H1 (cell line): ENCODE measurements around the gene EMP3. TPM values are rescaled to one million over a fixed set of nuclear protein-coding genes. Genes with fewer than 3 reads are reported as not detected.

Source experiments
- CTCF ChIA-PET: fragments of 300-600 bp; sonication (Branson Sonifier 250); formaldehyde crosslinking; loops from one replicate; lab custom pipeline; 2021; ENCODE audit not compliant: partially characterized antibody; lab: Charles Lee
- POLR2A ChIA-PET: fragments of 300-600 bp; sonication (Branson Sonifier 250); formaldehyde crosslinking; loops from one replicate; lab custom pipeline; 2021; ENCODE audit warnings: inconsistent platforms; ENCODE audit not compliant: partially characterized antibody; lab: Charles Lee
- DNase-seq, 2 experiments: peaks; one replicate each; pipeline versions ENCODE4 v3.0.0 to v3.0.0-alpha.2; 2010 to 2022; ENCODE audit warnings: low spot score in 2 of 2, low read depth in 1 of 2, mixed read lengths in 1 of 2
- FAIRE-seq: peaks from 2 replicates; lab custom pipeline; 2011; peaks lifted over from hg19 to GRCh38; lab: Jason Lieb, UNC
- H2AFZ ChIP-seq: 2 replicates; pipeline ENCODE4 v1.8.1; 2012; ENCODE audit warnings: low read length, inconsistent platforms
- H2AK5ac ChIP-seq: 2 replicates; pipeline ENCODE4 v1.6.1; 2013; ENCODE audit warnings: low read depth, low read length
- H2BK120ac ChIP-seq: replicated peaks from 2 replicates; pipeline ENCODE3; 2013; ENCODE audit warnings: low read depth, low read length, inconsistent platforms
- H2BK12ac ChIP-seq: 2 replicates; pipeline ENCODE4 v1.6.1; 2013; ENCODE audit warnings: low read depth, low read length
- H2BK15ac ChIP-seq: 2 replicates; pipeline ENCODE4 v1.6.1; 2013; ENCODE audit warnings: low read length
- H2BK20ac ChIP-seq: 2 replicates; pipeline ENCODE4 v1.6.1; 2013; ENCODE audit warnings: low read length
- H2BK5ac ChIP-seq: 2 replicates; pipeline ENCODE4 v1.6.1; 2013; ENCODE audit warnings: low read depth, low read length
- H3K14ac ChIP-seq: 2 replicates; pipeline ENCODE4 v1.6.1; 2013; ENCODE audit warnings: inconsistent platforms; ENCODE audit not compliant: insufficient read length
- H3K18ac ChIP-seq: 2 replicates; pipeline ENCODE4 v1.6.1; 2013; ENCODE audit warnings: low read length; ENCODE audit errors: extremely low read depth
- H3K23ac ChIP-seq: 2 replicates; pipeline ENCODE4 v1.6.1; 2013; ENCODE audit warnings: inconsistent platforms; ENCODE audit not compliant: insufficient read length
- H3K23me2 ChIP-seq: 2 replicates; pipeline ENCODE4 v1.6.1; 2013; ENCODE audit warnings: low read depth, low read length
- H3K27ac ChIP-seq: 2 replicates; pipeline ENCODE4 v1.6.1; 2011; ENCODE audit warnings: low read depth, low read length, inconsistent platforms
- H3K27me3 ChIP-seq, 4 experiments: replicated peaks in 1 of 4; 1 replicate in 1 of 4; 2 replicates in 3 of 4; pipeline versions ENCODE4 v1.6.1 to v1.8.1; 2011 to 2013; ENCODE audit warnings: low read length in 3 of 4, mild to moderate bottlenecking in 3 of 4, inconsistent platforms in 2 of 4, mixed read lengths in 2 of 4, moderate library complexity in 1 of 4; ENCODE audit not compliant: control insufficient read depth in 3 of 4, insufficient read depth in 3 of 4; ENCODE audit errors: extremely low read depth in 1 of 4
- H3K36me3 ChIP-seq, 4 experiments: 2 replicates each; pipeline versions ENCODE4 v1.6.1 to v1.8.1; 2011 to 2013; ENCODE audit warnings: mild to moderate bottlenecking in 4 of 4, low read length in 3 of 4, moderate library complexity in 2 of 4, control low read depth in 1 of 4, inconsistent platforms in 1 of 4; ENCODE audit not compliant: insufficient read depth in 4 of 4, control insufficient read depth in 2 of 4
- H3K4ac ChIP-seq: replicated peaks from 2 replicates; pipeline ENCODE3; 2013; ENCODE audit warnings: low read length, low read depth, mixed read lengths, inconsistent platforms; ENCODE audit not compliant: insufficient read length
- H3K4me1 ChIP-seq, 4 experiments: replicated peaks in 1 of 4; 1 replicate in 1 of 4; 2 replicates in 3 of 4; pipeline versions ENCODE4 v1.6.1 to v1.8.1; 2011 to 2013; ENCODE audit warnings: low read length in 3 of 4, inconsistent platforms in 2 of 4, mixed read lengths in 1 of 4; ENCODE audit not compliant: insufficient read depth in 4 of 4, control insufficient read depth in 3 of 4
- H3K4me2 ChIP-seq, 2 experiments: 2 replicates each; pipeline versions ENCODE4 v1.6.1 to v1.8.1; 2011 to 2013; ENCODE audit warnings: low read depth in 2 of 2, low read length in 2 of 2, control low read depth in 1 of 2, inconsistent platforms in 1 of 2, mild to moderate bottlenecking in 1 of 2; ENCODE audit not compliant: insufficient read depth in 1 of 2
- H3K4me3 ChIP-seq, 4 experiments: fragments of 200-600, 300-600 bp in 1 of 4; sonication (generic), shearing (Covaris generic), sonication (Bioruptor Twin) in 1 of 4; 2 replicates each; pipeline versions ENCODE4 v1.5.1 to v1.8.1; 2011 to 2016; ENCODE audit warnings: low read length in 4 of 4, low read depth in 3 of 4, control low read depth in 2 of 4, inconsistent platforms in 2 of 4, mild to moderate bottlenecking in 2 of 4, mixed read lengths in 1 of 4, moderate library complexity in 1 of 4; ENCODE audit not compliant: insufficient read depth in 2 of 4; ENCODE audit errors: extremely low read depth in 1 of 4
- H3K56ac ChIP-seq: replicated peaks from 2 replicates; pipeline ENCODE3; 2013; ENCODE audit warnings: low read depth, mild to moderate bottlenecking, mixed read lengths, low read length, inconsistent platforms; ENCODE audit not compliant: insufficient read length
- H3K79me1 ChIP-seq: 2 replicates; pipeline ENCODE4 v1.6.1; 2013; ENCODE audit warnings: low read depth, low read length, control low read depth
- H3K79me2 ChIP-seq, 2 experiments: 2 replicates each; pipeline versions ENCODE4 v1.6.1 to v1.8.1; 2012 to 2013; ENCODE audit warnings: low read length in 2 of 2, mild to moderate bottlenecking in 2 of 2, inconsistent platforms in 1 of 2; ENCODE audit not compliant: insufficient read depth in 2 of 2, control insufficient read depth in 1 of 2
- H3K9ac ChIP-seq, 4 experiments: replicated peaks in 1 of 4; 1 replicate in 1 of 4; 2 replicates in 3 of 4; pipeline versions ENCODE4 v1.6.1 to v1.8.1; 2011 to 2013; ENCODE audit warnings: low read depth in 3 of 4, low read length in 3 of 4, control low read depth in 2 of 4, mild to moderate bottlenecking in 2 of 4, moderate library complexity in 2 of 4, inconsistent platforms in 1 of 4; ENCODE audit errors: extremely low read depth in 1 of 4
- H3K9me3 ChIP-seq, 2 experiments: 2 replicates each; pipeline versions ENCODE4 v1.6.1 to v1.8.1; 2012 to 2013; ENCODE audit warnings: mild to moderate bottlenecking in 2 of 2, moderate library complexity in 2 of 2, control low read depth in 1 of 2, inconsistent platforms in 1 of 2, low read depth in 1 of 2, low read length in 1 of 2, mixed read lengths in 1 of 2; ENCODE audit not compliant: insufficient read depth in 2 of 2
- H4K20me1 ChIP-seq, 2 experiments: replicated peaks in 1 of 2; 2 replicates each; pipeline versions ENCODE3 to v1.8.1; 2011 to 2013; ENCODE audit warnings: inconsistent platforms in 2 of 2, low read length in 2 of 2, mild to moderate bottlenecking in 1 of 2; ENCODE audit not compliant: insufficient read depth in 2 of 2, control insufficient read depth in 1 of 2
- H4K5ac ChIP-seq: 2 replicates; pipeline ENCODE4 v1.6.1; 2013; ENCODE audit warnings: low read length, low read depth, mixed read lengths, inconsistent platforms; ENCODE audit not compliant: insufficient read length
- H4K8ac ChIP-seq: 2 replicates; pipeline ENCODE4 v1.8.0; 2013; ENCODE audit warnings: mild to moderate bottlenecking, moderate library complexity, low read length, inconsistent platforms; ENCODE audit not compliant: insufficient read depth; ENCODE audit errors: extremely low read depth
- H4K91ac ChIP-seq: replicated peaks from 2 replicates; pipeline ENCODE3; 2013; ENCODE audit warnings: low read length, mixed read lengths, inconsistent platforms; ENCODE audit not compliant: insufficient read length
- ASH2L ChIP-seq: fragments of 200-600, 300-600 bp; sonication (generic); IDR thresholded peaks from one replicate; pipeline ENCODE4 v1.7.1; 2017; ENCODE audit warnings: low read length
- HDAC2 ChIP-seq, 2 experiments: fragments of 300-600 bp in 1 of 2; sonication (generic) in 1 of 2; IDR thresholded peaks; 2 replicates each; pipeline ENCODE4 v1.6.1; 2011 to 2012; ENCODE audit warnings: low read depth in 2 of 2, low read length in 2 of 2, mild to moderate bottlenecking in 2 of 2, moderate library complexity in 2 of 2, borderline replicate concordance in 1 of 2, inconsistent platforms in 1 of 2
- KDM1A ChIP-seq: fragments of 200-600, 300-600 bp; sonication (generic); IDR thresholded peaks from 2 replicates; pipeline ENCODE4 v1.7.1; 2016; ENCODE audit warnings: mild to moderate bottlenecking, low read length, borderline replicate concordance
- WGBS, 2 experiments: shearing (Covaris generic) in 1 of 2; methylation state at CpG; one replicate each; pipeline versions ENCODE4 v1.1.6 to v1.1.7; 2013 to 2015; ENCODE audit warnings: low lambda C conversion rate in 2 of 2, mixed read lengths in 2 of 2, inconsistent platforms in 1 of 2, low coverage in 1 of 2, missing lambda C conversion rate in 1 of 2; ENCODE audit not compliant: insufficient replicate concordance in 2 of 2, insufficient coverage in 1 of 2, insufficient read length in 1 of 2; ENCODE audit errors: extremely low coverage in 1 of 2, missing lambda C conversion rate in 1 of 2; 5-methylcytosine and 5-hydroxymethylcytosine counted together
- polyA plus RNA-seq, 7 experiments: library from polyadenylated mRNA; depleted of rRNA in 3 of 7; stranded (reverse) in 5 of 7; unstranded in 2 of 7; fragments of >200 nt in 5 of 7; fragments of 200-250 nt in 2 of 7; gene quantifications; 1 replicate in 5 of 7; 2 replicates in 1 of 7; 4 replicates in 1 of 7; pipeline versions ENCODE4 v1.2.1 to v1.2.3, GENCODE V29; 2011 to 2013; ENCODE audit warnings: missing spikeins in 2 of 7, mixed read lengths in 2 of 7
- total RNA-seq: library from RNA; stranded (reverse); fragmentation: NEBNext Ultra II Directional; extraction: Animal tissue kit (Norgen Biotek cat#: 25700); gene quantifications from 2 replicates; pipeline ENCODE4 v1.2.1, GENCODE V29; 2021

Gene EMP3
- total and polyA plus RNA-seq, 2 of the 8 experiments (the other 6 are each of a cell fraction or from before 2014, with no cell fraction given) = 18.4 to 87.8 TPM

DNA sequence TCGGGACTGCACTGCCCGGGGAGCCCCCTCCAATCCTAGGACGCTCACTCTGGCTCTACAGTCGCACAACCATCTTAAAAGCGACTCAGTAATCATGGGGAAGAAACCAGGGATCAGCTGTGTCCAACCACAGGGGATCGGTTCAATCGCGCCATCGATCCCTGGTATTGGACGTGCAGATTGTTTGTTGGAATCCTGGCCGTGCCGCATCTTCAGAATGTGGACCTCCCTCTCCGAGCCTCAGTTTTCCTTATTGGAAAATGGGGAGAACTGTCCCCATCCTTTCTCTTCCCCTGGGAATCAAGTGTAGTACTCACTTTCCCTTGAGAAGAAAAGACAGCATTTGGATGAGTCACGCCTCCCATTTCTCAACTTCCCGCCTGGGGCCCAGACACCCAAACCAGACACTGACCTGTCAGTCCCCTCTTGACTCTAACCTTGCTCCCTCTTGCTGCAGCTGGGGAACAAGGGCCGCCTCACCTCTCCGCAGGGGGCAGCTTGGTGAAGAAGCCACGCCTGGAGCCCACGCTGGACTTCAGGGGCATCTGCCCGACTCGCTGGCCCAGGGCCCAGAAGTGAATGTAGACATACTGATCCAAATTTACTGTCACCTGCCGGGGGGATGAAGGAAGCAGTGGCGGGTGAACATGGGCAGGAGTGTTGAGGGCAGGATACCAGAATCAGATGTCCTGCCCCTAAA, 17.6 kb downstream of the EMP3 start:
- peak; percentile 83; the same call in 1 of the 2 replicates for TF ChIP-seq KDM1A
- 0 out of 4 replicates have a peak, but pooled peaks of 1 of the 2 experiments have one; percentile 35 for TF ChIP-seq HDAC2 (IDR thresholded peaks at IDR 0.05; ENCODE audit: borderline replicate concordance in 1 of 2, low read depth in 2 of 2, low read length in 2 of 2)
- TF ChIP-seq ASH2L = no peak
- H3K23me2 ChIP-seq = no peaks in the 10 kb centered on the region; the same call in 1 of the 2 replicates
- no peak overlapping the region for H3K56ac ChIP-seq
- no peak overlapping the region for H3K23ac ChIP-seq
- H3K27ac ChIP-seq = no peak overlapping the region
- no peak for DNase-seq
- no peaks in the 10 kb centered on the region for H3K79me1 ChIP-seq
- no peak overlapping the region for H4K91ac ChIP-seq
- no peaks in the 10 kb centered on the region for H3K79me2 ChIP-seq
- ChIA-PET POLR2A (no interaction called here), CTCF (interaction anchor here (1.2 kb wide), 2 partner anchors 9 to 10 kb away, joined by 3 to 4 read pairs; no protein-coding TSS in a partner anchor)
- 0 out of 2 replicates have a peak overlapping the region, but pooled peaks have one; percentile 9 for H2BK12ac ChIP-seq
- H3K4me1 ChIP-seq = peaks cover 0 to 4% (median under 1%) of the 10 kb centered on the region in 4 experiments; a peak in 2 of 7 replicates
- H2BK15ac ChIP-seq = 0 out of 2 replicates have a peak overlapping the region, but pooled peaks have one; percentile 81
- H3K14ac ChIP-seq = no peak overlapping the region
- no peak overlapping the region for H3K4me3 ChIP-seq
- no peaks in the 10 kb centered on the region for H3K27me3 ChIP-seq
- no peak overlapping the region for H3K4me2 ChIP-seq
- WGBS, 2 experiments = 92% methylated on average over 22 of the region's 23 CpGs; no CpG with 5 or more reads in 1 of the 2 experiments
- no peak overlapping the region for H4K8ac ChIP-seq
- H4K5ac ChIP-seq = no peak overlapping the region
- H4K20me1 ChIP-seq = no peaks in the 10 kb centered on the region
- H3K4ac ChIP-seq = no peak overlapping the region
- no peak overlapping the region for H2AFZ ChIP-seq
- no peaks in the 10 kb centered on the region for H3K9me3 ChIP-seq
- no peak overlapping the region for H2BK5ac ChIP-seq
- H3K9ac ChIP-seq = no peak overlapping the region
- FAIRE-seq = no peak
- H2BK120ac ChIP-seq = no peak overlapping the region
- no peaks in the 10 kb centered on the region for H3K36me3 ChIP-seq
- H2BK20ac ChIP-seq = no peak overlapping the region
- H2AK5ac ChIP-seq = no peak overlapping the region
- H3K18ac ChIP-seq = no peak overlapping the region
